ENCODE measurements around the gene FGF18.
"Not testable (repeated sequence)": the region's sequence is repeated elsewhere in the genome, so short reads cannot be mapped to it uniquely, and the experiment has no call there.

DNA sequence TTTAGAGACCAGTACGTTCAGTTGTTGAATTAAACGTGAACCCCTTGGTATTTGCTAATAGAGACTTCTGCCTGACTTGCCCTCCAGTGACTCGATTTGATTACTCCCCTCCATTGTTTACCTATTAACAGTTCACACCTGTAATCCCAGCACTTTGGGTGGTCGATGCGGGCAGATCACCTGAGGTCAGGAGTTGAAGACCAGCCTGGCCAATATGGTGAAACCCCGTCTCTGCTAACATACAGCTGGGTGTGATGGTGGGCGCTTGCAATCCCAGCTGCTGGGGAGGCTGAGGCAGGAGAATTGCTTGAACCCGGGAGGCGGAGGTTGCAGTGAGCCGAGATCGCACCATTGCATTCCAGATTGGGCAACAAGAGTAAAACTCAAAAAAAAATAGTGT is 22.9 kb upstream of the FGF18 start:
- not testable (repeated sequence) for TF ChIP-seq EZH2 (IDR thresholded peaks at IDR 0.05; ENCODE audit: low read depth)
- TF ChIP-seq, protein P1, sequence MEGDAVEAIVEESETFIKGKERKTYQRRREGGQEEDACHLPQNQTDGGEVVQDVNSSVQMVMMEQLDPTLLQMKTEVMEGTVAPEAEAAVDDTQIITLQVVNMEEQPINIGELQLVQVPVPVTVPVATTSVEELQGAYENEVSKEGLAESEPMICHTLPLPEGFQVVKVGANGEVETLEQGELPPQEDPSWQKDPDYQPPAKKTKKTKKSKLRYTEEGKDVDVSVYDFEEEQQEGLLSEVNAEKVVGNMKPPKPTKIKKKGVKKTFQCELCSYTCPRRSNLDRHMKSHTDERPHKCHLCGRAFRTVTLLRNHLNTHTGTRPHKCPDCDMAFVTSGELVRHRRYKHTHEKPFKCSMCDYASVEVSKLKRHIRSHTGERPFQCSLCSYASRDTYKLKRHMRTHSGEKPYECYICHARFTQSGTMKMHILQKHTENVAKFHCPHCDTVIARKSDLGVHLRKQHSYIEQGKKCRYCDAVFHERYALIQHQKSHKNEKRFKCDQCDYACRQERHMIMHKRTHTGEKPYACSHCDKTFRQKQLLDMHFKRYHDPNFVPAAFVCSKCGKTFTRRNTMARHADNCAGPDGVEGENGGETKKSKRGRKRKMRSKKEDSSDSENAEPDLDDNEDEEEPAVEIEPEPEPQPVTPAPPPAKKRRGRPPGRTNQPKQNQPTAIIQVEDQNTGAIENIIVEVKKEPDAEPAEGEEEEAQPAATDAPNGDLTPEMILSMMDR (conservative IDR thresholded peaks at IDR 0.05) = not testable (repeated sequence)
